ENCODE results near the gene TPR.

- peak in 2 of 3 experiments; percentile 17 to 36; a peak in 2 of 4 replicates for TF ChIP-seq CTCF (IDR thresholded peaks at IDR 0.05; ENCODE audit: control extremely low read depth in 1 of 3, insufficient read depth in 1 of 3, low read depth in 1 of 3, low read length in 3 of 3)
- TF ChIP-seq EZH2 (IDR thresholded peaks at IDR 0.05; ENCODE audit: low read depth, low read length, severe bottlenecking): no peak
- no peak for TF ChIP-seq CREB1 (IDR thresholded peaks at IDR 0.05)
- no peak for TF ChIP-seq POLR2AphosphoS5 (IDR thresholded peaks at IDR 0.05; ENCODE audit: low read depth, low read length)
- TF ChIP-seq BRCA1 (IDR thresholded peaks at IDR 0.05; ENCODE audit: low read depth, low read length): no peak
- TF ChIP-seq POLR2A (IDR thresholded peaks at IDR 0.05; ENCODE audit: control extremely low read depth in 1 of 2, low read depth in 2 of 2, low read length in 2 of 2): no peak
- TF ChIP-seq EGR1 (IDR thresholded peaks at IDR 0.05; ENCODE audit: borderline replicate concordance, low read depth, low read length): no peak
- no peak for TF ChIP-seq BCL11A (IDR thresholded peaks at IDR 0.05; ENCODE audit: low read depth in 2 of 2, low read length in 2 of 2)
- no peak for TF ChIP-seq CBX5 (IDR thresholded peaks at IDR 0.05; ENCODE audit: low read depth, low read length)
- TF ChIP-seq RNF2 (IDR thresholded peaks at IDR 0.05; ENCODE audit: borderline replicate concordance, low read depth, low read length, missing control alignments, poor library complexity, severe bottlenecking): no peak
- no peak for TF ChIP-seq EP300 (IDR thresholded peaks at IDR 0.05; ENCODE audit: borderline replicate concordance in 1 of 2, low read depth in 2 of 2, low read length in 2 of 2)
- no peak for TF ChIP-seq TBP (IDR thresholded peaks at IDR 0.05; ENCODE audit: low read depth, low read length)
- no peak for TF ChIP-seq SIN3A (conservative IDR thresholded peaks at IDR 0.05 in 1 of 2, IDR thresholded peaks at IDR 0.05 in 1 of 2; ENCODE audit: low read depth in 1 of 2, low read length in 2 of 2)
Measured at GRCh38 chr1:186325239-186325638, 49.8 kb downstream of the TPR start.
